ENCODE data around the gene FAM78A.

Gene FAM78A

GRCh38 chr9:131302244-131303075, 26.1 kb upstream of the FAM78A start:
- no peak for DNase-seq

- DNase-seq = no peak
Measured at GRCh38 chr9:131300444-131300843, 24.1 kb upstream of the FAM78A start.

- no peak for DNase-seq
Measured at GRCh38 chr9:131299961-131300347, 23.6 kb upstream of the FAM78A start.

- DNase-seq = no peak
Measured at GRCh38 chr9:131299346-131299960, 23.1 kb upstream of the FAM78A start.

GRCh38 chr9:131298816-131299215, 22.5 kb upstream of the FAM78A start:
- no peak for DNase-seq

- DNase-seq = no peak
Measured at GRCh38 chr9:131298341-131298740, 22.0 kb upstream of the FAM78A start.

GRCh38 chr9:131297903-131298302, 21.6 kb upstream of the FAM78A start:
- no peak for DNase-seq

- no peak for DNase-seq
Measured at GRCh38 chr9:131296906-131297500, 20.7 kb upstream of the FAM78A start.

- DNase-seq = no peak
Measured at GRCh38 chr9:131296460-131296859, 20.1 kb upstream of the FAM78A start.

GRCh38 chr9:131292937-131293336, 16.6 kb upstream of the FAM78A start:
- no peak for DNase-seq

- no peak for DNase-seq
Measured at GRCh38 chr9:131291795-131292315, 15.5 kb upstream of the FAM78A start.

- DNase-seq = no peak
Measured at GRCh38 chr9:131290767-131291370, 14.6 kb upstream of the FAM78A start.

- DNase-seq = no peak
Measured at GRCh38 chr9:131290036-131290766, 13.9 kb upstream of the FAM78A start.

- no peak for DNase-seq
Measured at GRCh38 chr9:131289301-131290035, 13.2 kb upstream of the FAM78A start, which contains the start of gene PLPP7. TSS of gene PLPP7 (plus strand) at chr9:131289723. CDS start at chr9:131289998, 275 bp downstream.

GRCh38 chr9:131288217-131288616, 11.9 kb upstream of the FAM78A start:
- no peak for DNase-seq

GRCh38 chr9:131287359-131287758, 11.0 kb upstream of the FAM78A start:
- no peak for DNase-seq

- DNase-seq = no peak
Measured at GRCh38 chr9:131284856-131285255, 8.5 kb upstream of the FAM78A start.

- DNase-seq = peak; percentile 33
Measured at GRCh38 chr9:131282688-131283422, 6.5 kb upstream of the FAM78A start.

GRCh38 chr9:131282175-131282574, 5.9 kb upstream of the FAM78A start:
- DNase-seq = no peak

GRCh38 chr9:131281119-131281965, 5.0 kb upstream of the FAM78A start:
- DNase-seq = no peak

All from CD4-positive, alpha-beta T cell treated with Interleukin-6 for 4 hours (primary cell).